Heart left ventricle (tissue), 16 donors: ENCODE data around the gene CCL1. TPM values are rescaled to one million over a fixed set of nuclear protein-coding genes. Genes with fewer than 3 reads are reported as not detected.

Experiments used
- ATAC-seq, 4 donors: fragments of 200-7000 bp; cut with Tn5 transposase; one replicate each; pipeline ENCODE4 v1.9.1; 2020 to 2022; ENCODE audit warnings: moderate library complexity in 4 of 4, mild to moderate bottlenecking in 3 of 4, moderate number of reproducible peaks in 1 of 4
- DNase-seq, 5 donors: peaks; one replicate each; pipeline ENCODE4 v3.0.0-alpha.2; 2020
- H3K27ac ChIP-seq, 12 donors: fragments of 200-600 bp; sonication (generic) in 4 of 12; one replicate each; pipeline versions ENCODE4 v1.5.0 to v1.8.0; 2016 to 2022; ENCODE audit warnings: mild to moderate bottlenecking in 2 of 12
- H3K27me3 ChIP-seq, 9 donors: fragments of 200-600 bp; sonication (generic) in 2 of 9; one replicate each; pipeline versions ENCODE4 v1.5.1 to v1.8.0; 2016 to 2022; ENCODE audit warnings: mild to moderate bottlenecking in 3 of 9
- H3K36me3 ChIP-seq, 9 donors: fragments of 200-600 bp; sonication (generic) in 2 of 9; one replicate each; pipeline versions ENCODE4 v1.5.0 to v1.8.0; 2018 to 2022; ENCODE audit warnings: mild to moderate bottlenecking in 2 of 9
- H3K4me1 ChIP-seq, 12 donors: fragments of 200-600 bp; sonication (generic) in 4 of 12; one replicate each; pipeline versions ENCODE4 v1.5.0 to v1.8.0; 2016 to 2022; ENCODE audit warnings: mild to moderate bottlenecking in 3 of 12
- H3K4me3 ChIP-seq, 12 donors: fragments of 200-600 bp; sonication (generic) in 4 of 12; one replicate each; pipeline versions ENCODE4 v1.5.0 to v1.8.0; 2017 to 2022; ENCODE audit warnings: mild to moderate bottlenecking in 9 of 12, moderate library complexity in 4 of 12
- H3K9me3 ChIP-seq, 12 donors: fragments of 200-600 bp; sonication (generic) in 4 of 12; one replicate each; pipeline versions ENCODE4 v1.5.0 to v1.8.0; 2016 to 2022; ENCODE audit warnings: mild to moderate bottlenecking in 1 of 12
- POLR2A ChIP-seq, 2 donors: fragments of 450-650 bp; IDR thresholded peaks; one replicate each; pipeline ENCODE4 v1.6.1; 2017; ENCODE audit warnings: antibody characterized with exemption in 2 of 2, mild to moderate bottlenecking in 2 of 2, moderate library complexity in 2 of 2
- WGBS, 4 donors: extraction: QIAGEN DNeasy Blood & Tissue Kit in 2 of 4; methylation state at CpG; one replicate each; pipeline versions ENCODE4 v1.1.5 to v1.1.7; 2013 to 2018; 5-methylcytosine and 5-hydroxymethylcytosine counted together
- intact Hi-C, 10 donors: fragments of 100-400 bp; cut with DNase I; formaldehyde crosslinking; loops; one replicate each; pipeline versions ENCODE4 v1.11.1 to v1.14.2; 2022
- polyA plus RNA-seq, 2 donors: library from polyadenylated mRNA; stranded (reverse); fragments of 200-250 nt; gene quantifications; one replicate each; pipeline ENCODE4 v1.2.3, GENCODE V29; 2013
- total RNA-seq, 9 donors: library from RNA; depleted of rRNA in 2 of 9; stranded (reverse); fragments of >200 nt in 2 of 9; fragmentation: NEBNext Ultra II Directional in 3 of 9; extraction: Animal tissue kit (Norgen Biotek cat#: 25700) in 3 of 9; gene quantifications; one replicate each; pipeline versions ENCODE4 v1.1.0 to v1.2.4, GENCODE V29; 2016 to 2023
- TF ChIP-seq, protein P1 (sequence below), 12 donors: fragments of 200-600 bp; sonication (generic) in 4 of 12; IDR thresholded peaks; one replicate each; pipeline versions ENCODE4 v1.5.0 to v1.8.0; 2018 to 2022; ENCODE audit warnings: antibody characterized with exemption in 12 of 12, mild to moderate bottlenecking in 5 of 12
- donor health status: ischemic (EF 13 %, LVEDD 7.1; RV severe dilation, severe dysfunction).
- donor health status: healthy with polysubstance abuse.
- donor health status: DM: no; HTN: yes; CAD: no.
- donor health status: DM: no; HTN: no; CAD: no.
- donor health status: ischemic (EF 25% LVEDD 6.9; RV normal size, moderate dysfunction).
- donor health status: ischemic (EF 25% LVEDD 5.7; RV mildly dilated, moderate dysfunction).
- donor health status: healthy.
- donor health status: DM: yes; HTN: yes; CAD: no.
- donor health status: ischemic (EF 35%, LVEDD 5.7; RV mildly dilated, moderate dysfunction).
- donor health status: nonischemic (EF 11% LVEDD 7.7; RV severe dilation, severe dysfunction).
- donor health status: DM: yes; HTN: yes; CAD: no.
- donor health status: PGD.
- donor health status: ischemic (EF 29% LVEDD 5.4; RV normal size, mild dysfunction).
- donor health status: nonischemic (EF 23%, LVEDD 6.1; RV moderate dilation, normal function).

The CCL1 gene
- total and polyA plus RNA-seq, 11 donors = not detected

DNA sequence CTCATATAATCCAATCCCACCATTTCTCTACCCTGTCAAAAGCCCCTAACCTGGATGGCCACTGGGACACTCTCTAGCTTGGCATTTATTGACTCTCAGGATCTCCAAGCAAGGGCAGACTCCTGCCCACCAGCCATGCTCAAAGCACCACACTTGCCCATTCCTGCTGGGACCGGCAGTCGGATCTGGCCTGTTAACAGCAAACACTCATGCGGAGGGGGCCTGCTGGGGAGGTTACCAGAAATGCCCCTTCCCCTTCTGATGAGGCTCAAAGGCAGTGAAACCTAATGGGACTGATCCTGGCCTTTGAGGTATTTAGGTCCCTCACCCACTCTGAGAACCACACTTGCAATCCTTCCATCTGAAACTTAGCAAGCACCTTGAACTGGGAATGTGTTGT lies 6.5 kb upstream of the CCL1 start:
- intact Hi-C loops = loop anchor here in 2 of 10 donors (10.0 kb wide), 2 partner anchors 585 to 595 kb away; no protein-coding TSS in a partner anchor
- H3K4me1 ChIP-seq = peaks cover 0 to 54% (median 0%) of the 10 kb centered on the region in 12 donors
- 69 to 90% (median 83%) methylated on average over 3 of the region's 3 CpGs for WGBS, 4 donors

DNA sequence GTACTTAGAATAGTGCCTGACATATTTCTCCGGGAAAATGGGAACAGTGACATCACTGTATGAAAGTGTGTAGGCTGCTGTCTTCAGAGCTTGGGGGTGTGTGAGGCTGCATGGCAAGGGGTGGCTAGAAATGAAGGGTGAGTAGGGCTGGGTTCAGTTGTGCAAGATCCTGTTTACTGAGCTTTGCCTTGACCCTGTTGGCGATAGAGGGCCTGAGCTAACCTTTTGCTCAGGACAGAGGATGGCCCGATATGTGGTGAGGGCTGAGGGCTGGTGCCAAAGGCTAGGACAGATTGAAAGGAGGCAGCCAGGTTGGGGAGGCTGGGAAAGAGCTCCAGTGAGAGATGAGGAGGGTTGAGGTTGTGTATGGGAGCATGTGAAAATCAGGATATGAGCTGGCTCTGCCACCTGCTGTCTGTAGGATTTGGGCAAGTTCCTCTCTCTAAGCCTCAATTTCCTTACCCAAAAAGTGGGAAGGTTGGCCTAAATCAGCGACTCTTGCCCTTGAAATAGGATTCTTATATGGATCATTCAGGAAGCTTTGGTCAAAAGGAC lies 6.0 kb upstream of the CCL1 start:
- peaks cover 0 to 54% (median 0%) of the 10 kb centered on the region in 12 donors for H3K4me1 ChIP-seq
- no peak overlapping the region for H3K4me3 ChIP-seq
- DNase-seq (no peak), ATAC-seq (peak in 1 of 4 donors; percentile 11)
- H3K27ac ChIP-seq = peak overlapping the region in 1 of 12 donors; percentile 32
- no peaks in the 10 kb centered on the region for H3K9me3 ChIP-seq
- H3K27me3 ChIP-seq = peaks cover 0 to 13% (median 0%) of the 10 kb centered on the region in 9 donors
- WGBS, 4 donors = 54 to 61% (median 61%) methylated on average over 4 of the region's 4 CpGs
- no peak for TF ChIP-seq POLR2A (IDR thresholded peaks at IDR 0.05)
- TF ChIP-seq, protein P1, sequence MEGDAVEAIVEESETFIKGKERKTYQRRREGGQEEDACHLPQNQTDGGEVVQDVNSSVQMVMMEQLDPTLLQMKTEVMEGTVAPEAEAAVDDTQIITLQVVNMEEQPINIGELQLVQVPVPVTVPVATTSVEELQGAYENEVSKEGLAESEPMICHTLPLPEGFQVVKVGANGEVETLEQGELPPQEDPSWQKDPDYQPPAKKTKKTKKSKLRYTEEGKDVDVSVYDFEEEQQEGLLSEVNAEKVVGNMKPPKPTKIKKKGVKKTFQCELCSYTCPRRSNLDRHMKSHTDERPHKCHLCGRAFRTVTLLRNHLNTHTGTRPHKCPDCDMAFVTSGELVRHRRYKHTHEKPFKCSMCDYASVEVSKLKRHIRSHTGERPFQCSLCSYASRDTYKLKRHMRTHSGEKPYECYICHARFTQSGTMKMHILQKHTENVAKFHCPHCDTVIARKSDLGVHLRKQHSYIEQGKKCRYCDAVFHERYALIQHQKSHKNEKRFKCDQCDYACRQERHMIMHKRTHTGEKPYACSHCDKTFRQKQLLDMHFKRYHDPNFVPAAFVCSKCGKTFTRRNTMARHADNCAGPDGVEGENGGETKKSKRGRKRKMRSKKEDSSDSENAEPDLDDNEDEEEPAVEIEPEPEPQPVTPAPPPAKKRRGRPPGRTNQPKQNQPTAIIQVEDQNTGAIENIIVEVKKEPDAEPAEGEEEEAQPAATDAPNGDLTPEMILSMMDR (IDR thresholded peaks at IDR 0.05) = no peak
- intact Hi-C loops = loop anchor here in 2 of 10 donors (10.0 kb wide), 2 partner anchors 584 to 594 kb away; no protein-coding TSS in a partner anchor
- H3K36me3 ChIP-seq = no peaks in the 10 kb centered on the region

More for the DNA sequence above, 6.5 kb upstream of the CCL1 start:
- TF ChIP-seq, protein P1 (IDR thresholded peaks at IDR 0.05) = no peak
- no peak for TF ChIP-seq POLR2A (IDR thresholded peaks at IDR 0.05)
- no peaks in the 10 kb centered on the region for H3K36me3 ChIP-seq
- ATAC-seq (no peak), DNase-seq (no peak)
- H3K9me3 ChIP-seq = no peaks in the 10 kb centered on the region
- no peak overlapping the region for H3K27ac ChIP-seq
- H3K27me3 ChIP-seq = peaks cover 0 to 13% (median 0%) of the 10 kb centered on the region in 9 donors
- H3K4me3 ChIP-seq = no peak overlapping the region

DNA sequence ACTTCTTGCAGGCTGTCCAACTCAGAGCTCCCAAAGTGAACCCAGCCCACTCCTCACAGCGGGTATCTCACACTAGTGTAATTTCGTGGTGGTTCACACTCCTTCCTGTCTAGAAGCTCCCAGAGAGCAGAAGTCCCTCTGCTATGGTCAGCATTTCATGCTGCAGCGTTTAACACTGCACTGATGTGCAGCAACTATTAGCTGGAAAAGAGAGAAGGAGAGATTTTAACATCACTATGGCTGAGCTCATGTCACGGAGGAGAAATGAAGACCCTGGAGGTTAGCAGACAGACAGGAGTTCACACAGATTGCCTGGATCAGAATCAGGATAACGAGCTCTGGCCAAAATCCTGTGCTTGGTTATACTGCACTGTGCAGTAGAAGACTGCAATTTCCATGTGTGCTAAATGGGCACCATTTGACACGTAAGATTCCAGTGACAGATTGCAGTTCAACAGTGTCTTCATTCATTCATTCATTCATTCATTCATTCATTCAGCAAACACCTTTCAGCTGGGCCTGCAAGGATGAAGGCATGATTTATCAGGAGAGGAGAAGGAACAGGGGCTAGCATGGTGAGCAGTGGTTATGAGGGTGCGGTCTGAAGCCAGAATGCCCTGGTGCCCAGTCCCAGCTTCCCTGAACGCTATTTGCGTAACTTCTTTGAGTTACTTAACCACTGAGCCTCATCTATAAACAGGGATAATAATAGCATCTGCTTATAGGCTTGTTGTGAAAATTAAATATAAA lies 5.3 kb upstream of the CCL1 start:
- TF ChIP-seq POLR2A (IDR thresholded peaks at IDR 0.05) = no peak
- TF ChIP-seq, protein P1 (IDR thresholded peaks at IDR 0.05) = no peak
- peaks cover 0 to 54% (median 0%) of the 10 kb centered on the region in 12 donors for H3K4me1 ChIP-seq
- no peak overlapping the region for H3K4me3 ChIP-seq
- H3K27me3 ChIP-seq = peaks cover 0 to 13% (median 0%) of the 10 kb centered on the region in 9 donors
- no peaks in the 10 kb centered on the region for H3K36me3 ChIP-seq
- peak in 1 of 4 donors; percentile 36 for ATAC-seq
- no peaks in the 10 kb centered on the region for H3K9me3 ChIP-seq
- no peak for DNase-seq
- 68 to 80% (median 71%) methylated on average over 9 of the region's 9 CpGs for WGBS, 4 donors
- intact Hi-C loops = loop anchor here in 2 of 10 donors (10.0 kb wide), 2 partner anchors 584 to 594 kb away; no protein-coding TSS in a partner anchor
- H3K27ac ChIP-seq = peak overlapping the region in 1 of 12 donors; percentile 24
